ENCODE results near the gene KRTAP8-1. TPM values are rescaled to one million over a fixed set of nuclear protein-coding genes. Genes with fewer than 3 reads are reported as not detected.

KRTAP8-1 gene
- total RNA-seq, 1 donor from 2014 or later = not detected

GRCh38 chr21:30779249-30779648 lies 33.8 kb downstream of the KRTAP8-1 start:
- TF ChIP-seq CTCF (IDR thresholded peaks at IDR 0.05) = no peak
- no peaks in the 10 kb centered on the region for H3K4me1 Mint-ChIP-seq
- H3K4me3 Mint-ChIP-seq = no peak overlapping the region
- no peaks in the 10 kb centered on the region for H3K9me3 Mint-ChIP-seq
- ChIA-PET CTCF (no interaction called here), POLR2A (no interaction called here)
- no peaks in the 10 kb centered on the region for H3K27me3 Mint-ChIP-seq
- ATAC-seq (ENCODE audit: low read depth) = no peak
- no peak for DNase-seq
- no peak overlapping the region for H3K27ac Mint-ChIP-seq
- H3K36me3 Mint-ChIP-seq (ENCODE audit: low read depth) = no peaks in the 10 kb centered on the region
- intact Hi-C loops (cut with micrococcal nuclease) = no loop called here

- no peak for TF ChIP-seq CTCF (IDR thresholded peaks at IDR 0.05)
- no peaks in the 10 kb centered on the region for H3K36me3 Mint-ChIP-seq (ENCODE audit: low read depth)
- DNase-seq (no peak), ATAC-seq (ENCODE audit: low read depth) (no peak)
- no peak overlapping the region for H3K27ac Mint-ChIP-seq
- H3K4me1 Mint-ChIP-seq = no peaks in the 10 kb centered on the region
- ChIA-PET POLR2A (no interaction called here), CTCF (no interaction called here)
- intact Hi-C loops (cut with micrococcal nuclease) = no loop called here
- no peaks in the 10 kb centered on the region for H3K27me3 Mint-ChIP-seq
- no peaks in the 10 kb centered on the region for H3K9me3 Mint-ChIP-seq
- H3K4me3 Mint-ChIP-seq = no peak overlapping the region
Measured at GRCh38 chr21:30769724-30770431, 43.2 kb downstream of the KRTAP8-1 start.

Other genes starting within 250 kb of the KRTAP8-1 start
- gene KRTAP22-2, start 222.9 kb downstream of the KRTAP8-1 start, total RNA-seq = not detected in 2 replicates
- not detected in 2 replicates for gene KRTAP6-3, start 220.8 kb downstream of the KRTAP8-1 start, total RNA-seq
- not detected in 2 replicates for gene KRTAP6-2, start 214.4 kb downstream of the KRTAP8-1 start, total RNA-seq
- not detected in 2 replicates for gene KRTAP22-1, start 212.2 kb downstream of the KRTAP8-1 start, total RNA-seq
- not detected in 2 replicates for gene KRTAP6-1, start 199.3 kb downstream of the KRTAP8-1 start, total RNA-seq
- not detected in 2 replicates for gene KRTAP20-1, start 196.8 kb downstream of the KRTAP8-1 start, total RNA-seq
- not detected in 2 replicates for gene KRTAP20-4, start 192.6 kb downstream of the KRTAP8-1 start, total RNA-seq
- not detected in 2 replicates for gene KRTAP20-2, start 178.1 kb downstream of the KRTAP8-1 start, total RNA-seq
- not detected in 2 replicates for gene KRTAP20-3, start 170.4 kb downstream of the KRTAP8-1 start, total RNA-seq
- gene KRTAP21-3, start 94.5 kb downstream of the KRTAP8-1 start, total RNA-seq = not detected in 2 replicates
- not detected in 2 replicates for gene KRTAP21-2, start 66.0 kb downstream of the KRTAP8-1 start, total RNA-seq
- not detected in 2 replicates for gene KRTAP21-1, start 57.8 kb downstream of the KRTAP8-1 start, total RNA-seq
- gene KRTAP7-1, start 16.5 kb upstream of the KRTAP8-1 start, total RNA-seq = not detected in 2 replicates
- gene KRTAP11-1, start 68.3 kb upstream of the KRTAP8-1 start, total RNA-seq = not detected in 2 replicates
- not detected in 2 replicates for gene KRTAP19-8, start 225.2 kb upstream of the KRTAP8-1 start, total RNA-seq

Measured in activated B cell treated with CpG ODN at 0.5 μM for 24 hours (primary cell).